Mesendoderm (in vitro differentiated cells): Measurements from ENCODE around the gene RBM15.

Source experiments
- DNase-seq: peaks from one replicate; pipeline ENCODE4 v3.0.0; 2013
- H2AK5ac ChIP-seq: 2 replicates; pipeline ENCODE4 v1.6.1; 2013; ENCODE audit warnings: low read length, inconsistent platforms
- H2BK120ac ChIP-seq: 2 replicates; pipeline ENCODE4 v1.6.1; 2013; ENCODE audit warnings: low read depth, mild to moderate bottlenecking, low read length, moderate library complexity, mixed read lengths
- H2BK15ac ChIP-seq: replicated peaks from 2 replicates; pipeline ENCODE4 v1.6.1; 2013; ENCODE audit warnings: low read depth, mild to moderate bottlenecking, moderate library complexity
- H2BK5ac ChIP-seq: 2 replicates; pipeline ENCODE4 v1.6.1; 2013; ENCODE audit warnings: low read length, inconsistent platforms
- H3K18ac ChIP-seq: 2 replicates; pipeline ENCODE4 v1.6.1; 2013; ENCODE audit warnings: mild to moderate bottlenecking, low read length, mixed read lengths
- H3K23ac ChIP-seq: one replicate; pipeline ENCODE4 v1.6.1; 2013; ENCODE audit warnings: low read length
- H3K27ac ChIP-seq: 2 replicates; pipeline ENCODE4 v1.5.1; 2013; ENCODE audit warnings: low read depth, mild to moderate bottlenecking, inconsistent platforms, low read length, moderate library complexity
- H3K27me3 ChIP-seq: 2 replicates; pipeline ENCODE4 v1.6.1; 2013; ENCODE audit warnings: low read length, control low read depth, mild to moderate bottlenecking, inconsistent platforms; ENCODE audit not compliant: insufficient read depth, poor library complexity
- H3K36me3 ChIP-seq: 2 replicates; pipeline ENCODE4 v1.6.1; 2013; ENCODE audit warnings: low read length, inconsistent platforms; ENCODE audit not compliant: control insufficient read depth, insufficient read depth
- H3K4ac ChIP-seq: one replicate; pipeline ENCODE4 v1.6.1; 2013; ENCODE audit warnings: low read depth, mild to moderate bottlenecking, low read length, moderate library complexity
- H3K4me1 ChIP-seq: 2 replicates; pipeline ENCODE4 v1.6.1; 2013; ENCODE audit warnings: low read depth, low read length, inconsistent platforms; ENCODE audit not compliant: control insufficient read depth
- H3K4me2 ChIP-seq: 2 replicates; pipeline ENCODE4 v1.6.1; 2013; ENCODE audit warnings: low read length
- H3K4me3 ChIP-seq: 2 replicates; pipeline ENCODE4 v1.5.1; 2013; ENCODE audit warnings: mild to moderate bottlenecking, low read length
- H3K56ac ChIP-seq: one replicate; pipeline ENCODE4 v1.6.1; 2013; ENCODE audit warnings: low read length
- H3K79me1 ChIP-seq: 2 replicates; pipeline ENCODE4 v1.6.1; 2013; ENCODE audit warnings: low read length, inconsistent platforms
- H3K79me2 ChIP-seq: 2 replicates; pipeline ENCODE4 v1.6.1; 2013; ENCODE audit warnings: mild to moderate bottlenecking, low read length; ENCODE audit not compliant: control insufficient read depth, insufficient read depth
- H3K9ac ChIP-seq: 2 replicates; pipeline ENCODE4 v1.6.1; 2013; ENCODE audit warnings: low read length, inconsistent platforms
- H4K5ac ChIP-seq: one replicate; pipeline ENCODE4 v1.6.1; 2013; ENCODE audit warnings: low read length
- H4K8ac ChIP-seq: one replicate; pipeline ENCODE4 v1.6.1; 2013; ENCODE audit warnings: low read depth, mild to moderate bottlenecking, control low read depth, low read length, moderate library complexity
- WGBS: extraction: QIAGEN DNeasy Blood & Tissue Kit; methylation state at CpG from one replicate; pipeline ENCODE4 v1.1.7; 2013; ENCODE audit warnings: low lambda C conversion rate, missing lambda C conversion rate; ENCODE audit not compliant: insufficient coverage; ENCODE audit errors: extremely low coverage; 5-methylcytosine and 5-hydroxymethylcytosine counted together

RBM15 gene

DNA sequence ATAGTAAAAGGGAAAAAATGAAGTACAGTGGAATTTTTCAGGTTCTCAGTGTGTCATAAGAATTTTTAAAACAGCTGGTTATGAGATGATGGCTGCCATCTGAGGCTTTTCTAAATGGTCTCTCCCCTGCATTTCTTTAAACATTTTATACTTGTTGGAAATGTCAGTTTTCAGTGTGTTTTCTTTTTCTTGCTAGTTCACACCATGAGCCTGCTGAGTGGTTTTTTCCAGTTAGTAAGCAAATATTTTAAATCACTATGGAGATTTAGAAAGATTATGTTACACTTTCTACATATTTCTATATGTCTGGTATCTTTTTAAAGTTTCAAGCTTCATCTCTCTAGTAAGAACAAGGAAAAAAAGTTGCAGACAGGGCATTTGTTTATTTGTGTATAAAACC is 9.6 kb downstream of the RBM15 start:
- Histone ChIP-seq H4K5ac (no peak overlapping the region), H2AK5ac (no peak overlapping the region), H2BK15ac (no peak overlapping the region), H3K4me1 (peaks cover 2% of the 10 kb centered on the region), H3K56ac (no peak overlapping the region), H3K79me1 (peaks cover 11% of the 10 kb centered on the region), H2BK120ac (no peak overlapping the region), H3K27ac (no peak overlapping the region), H3K27me3 (no peaks in the 10 kb centered on the region), H4K8ac (no peak overlapping the region), H2BK5ac (no peak overlapping the region), H3K4me3 (no peak overlapping the region), H3K23ac (no peak overlapping the region), H3K4me2 (no peak overlapping the region), H3K4ac (no peak overlapping the region), H3K18ac (no peak overlapping the region), H3K79me2 (peaks cover 66% of the 10 kb centered on the region), H3K36me3 (peaks cover 4% of the 10 kb centered on the region), H3K9ac (no peak overlapping the region)
- DNase-seq, result no peak

GRCh38 chr1:110350360-110350759 is 11.2 kb downstream of the RBM15 start:
- Histone ChIP-seq H3K23ac (peak overlapping the region; percentile 69), H3K18ac (no peak overlapping the region), H3K9ac (peak overlapping the region; percentile 5), H3K4me2 (no peak overlapping the region), H3K4me3 (no peak overlapping the region), H3K79me2 (peaks cover 56% of the 10 kb centered on the region), H2BK15ac (no peak overlapping the region), H3K4ac (no peak overlapping the region), H3K56ac (no peak overlapping the region), H3K27ac (no peak overlapping the region), H3K36me3 (peaks cover 4% of the 10 kb centered on the region), H4K8ac (no peak overlapping the region), H3K27me3 (no peaks in the 10 kb centered on the region), H2AK5ac (no peak overlapping the region), H2BK5ac (no peak overlapping the region), H3K4me1 (peaks cover 2% of the 10 kb centered on the region), H3K79me1 (peaks cover 14% of the 10 kb centered on the region), H2BK120ac (no peak overlapping the region), H4K5ac (no peak overlapping the region)
- no CpG with 5 or more reads among the region's 2 CpGs for WGBS
- DNase-seq, result no peak

DNA sequence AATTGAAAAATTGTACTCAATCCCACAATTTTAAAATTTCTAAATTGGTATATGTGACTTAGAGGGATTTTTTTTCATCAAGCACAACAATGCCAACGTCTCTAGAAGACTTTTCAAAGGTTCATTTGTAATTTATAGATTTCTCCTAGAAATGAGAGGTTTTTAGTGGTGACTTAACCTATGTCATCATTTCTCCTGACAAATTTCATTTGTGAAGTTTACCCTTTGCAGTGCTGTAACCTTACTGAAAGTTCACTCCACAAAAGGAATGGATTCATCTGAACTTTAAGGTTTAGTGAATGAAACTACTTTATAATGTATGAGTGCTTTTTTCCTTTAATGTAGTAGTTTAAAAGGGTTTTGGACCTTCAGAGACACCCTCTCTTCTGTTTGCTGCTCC is 16.1 kb downstream of the RBM15 start:
- Histone ChIP-seq H3K18ac (no peak overlapping the region), H3K27me3 (no peaks in the 10 kb centered on the region), H2BK120ac (no peak overlapping the region), H3K79me1 (peaks cover 9% of the 10 kb centered on the region), H3K36me3 (no peaks in the 10 kb centered on the region), H2AK5ac (no peak overlapping the region), H3K4ac (no peak overlapping the region), H2BK5ac (no peak overlapping the region), H4K8ac (no peak overlapping the region), H2BK15ac (no peak overlapping the region), H3K9ac (no peak overlapping the region), H3K79me2 (peaks cover 33% of the 10 kb centered on the region), H3K27ac (no peak overlapping the region), H3K4me1 (peaks cover 2% of the 10 kb centered on the region), H3K23ac (no peak overlapping the region), H3K56ac (no peak overlapping the region), H3K4me3 (no peak overlapping the region), H4K5ac (no peak overlapping the region), H3K4me2 (no peak overlapping the region)
- no peak for DNase-seq
- WGBS, result no CpG with 5 or more reads among the region's 1 CpG

DNA sequence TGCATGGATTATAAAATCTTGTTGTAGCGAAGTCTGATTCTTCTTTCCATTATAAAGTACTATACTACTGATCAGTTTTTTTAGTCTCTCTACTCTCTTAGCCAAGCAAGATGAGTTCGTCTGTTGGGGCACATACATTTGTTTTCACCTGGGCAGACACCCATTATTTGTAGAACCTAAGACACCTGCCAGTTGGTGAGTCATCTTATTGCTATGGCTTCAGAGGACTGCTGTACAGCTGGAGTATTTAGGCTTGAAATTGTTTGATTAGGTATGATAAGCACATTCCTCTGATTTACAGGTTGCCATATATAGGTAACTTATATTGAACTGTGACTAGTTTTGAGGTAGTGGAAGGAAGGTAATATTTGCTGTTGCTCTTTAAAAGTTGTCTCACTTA is 17.2 kb downstream of the RBM15 start:
- Histone ChIP-seq H3K4me2 (no peak overlapping the region), H2BK120ac (no peak overlapping the region), H3K27me3 (no peaks in the 10 kb centered on the region), H3K4ac (no peak overlapping the region), H4K8ac (no peak overlapping the region), H3K27ac (no peak overlapping the region), H3K9ac (no peak overlapping the region), H4K5ac (no peak overlapping the region), H3K56ac (no peak overlapping the region), H3K23ac (no peak overlapping the region), H3K4me3 (no peak overlapping the region), H3K4me1 (no peaks in the 10 kb centered on the region), H3K79me1 (peaks cover 5% of the 10 kb centered on the region), H3K36me3 (no peaks in the 10 kb centered on the region), H3K18ac (no peak overlapping the region), H2BK15ac (no peak overlapping the region), H2BK5ac (no peak overlapping the region), H3K79me2 (peaks cover 25% of the 10 kb centered on the region), H2AK5ac (no peak overlapping the region)
- no CpG with 5 or more reads among the region's 2 CpGs for WGBS
- DNase-seq, result no peak

- H2BK5ac ChIP-seq, result no peak overlapping the region
- no peak overlapping the region for H3K27ac ChIP-seq
- no peak overlapping the region for H3K23ac ChIP-seq
- no peak for DNase-seq
- H2BK120ac ChIP-seq, result no peak overlapping the region
- no peak overlapping the region for H3K4me3 ChIP-seq
- peaks cover 6% of the 10 kb centered on the region for H3K79me1 ChIP-seq
- H4K8ac ChIP-seq, result no peak overlapping the region
- H3K79me2 ChIP-seq, result peaks cover 11% of the 10 kb centered on the region
- H3K9ac ChIP-seq, result no peak overlapping the region
- H3K18ac ChIP-seq, result no peak overlapping the region
- H4K5ac ChIP-seq, result no peak overlapping the region
- H3K56ac ChIP-seq, result no peak overlapping the region
- H3K4me2 ChIP-seq, result no peak overlapping the region
- no peaks in the 10 kb centered on the region for H3K36me3 ChIP-seq
- no CpG with 5 or more reads among the region's 2 CpGs for WGBS
- H2AK5ac ChIP-seq, result no peak overlapping the region
- H3K4me1 ChIP-seq, result no peaks in the 10 kb centered on the region
- no peaks in the 10 kb centered on the region for H3K27me3 ChIP-seq
- no peak overlapping the region for H2BK15ac ChIP-seq
- no peak overlapping the region for H3K4ac ChIP-seq
Observed at GRCh38 chr1:110360431-110360830, 21.3 kb downstream of the RBM15 start.

- no peak overlapping the region for H2BK120ac ChIP-seq
- H3K27ac ChIP-seq, result no peak overlapping the region
- no peak overlapping the region for H3K9ac ChIP-seq
- no peak overlapping the region for H4K8ac ChIP-seq
- no peak overlapping the region for H3K4me3 ChIP-seq
- H3K4me1 ChIP-seq, result no peaks in the 10 kb centered on the region
- no peak overlapping the region for H3K4ac ChIP-seq
- H3K18ac ChIP-seq, result no peak overlapping the region
- H2BK15ac ChIP-seq, result no peak overlapping the region
- H3K23ac ChIP-seq, result no peak overlapping the region
- no peak overlapping the region for H4K5ac ChIP-seq
- no peak overlapping the region for H3K4me2 ChIP-seq
- DNase-seq, result no peak
- H3K27me3 ChIP-seq, result no peaks in the 10 kb centered on the region
- WGBS, result no CpG with 5 or more reads among the region's 1 CpG
- H3K79me1 ChIP-seq, result peaks cover 4% of the 10 kb centered on the region
- H2AK5ac ChIP-seq, result no peak overlapping the region
- H3K79me2 ChIP-seq, result peaks cover 7% of the 10 kb centered on the region
- no peaks in the 10 kb centered on the region for H3K36me3 ChIP-seq
- H3K56ac ChIP-seq, result no peak overlapping the region
- H2BK5ac ChIP-seq, result no peak overlapping the region
Observed at GRCh38 chr1:110361856-110362255, 22.7 kb downstream of the RBM15 start.
